ENCODE measurements around the gene GPR139. TPM values are rescaled to one million over a fixed set of nuclear protein-coding genes. Genes with fewer than 3 reads are reported as not detected.

The GPR139 gene
- polyA plus RNA-seq, 1 of the 3 experiments (the other 2 are of a cell fraction) = not detected

DNA sequence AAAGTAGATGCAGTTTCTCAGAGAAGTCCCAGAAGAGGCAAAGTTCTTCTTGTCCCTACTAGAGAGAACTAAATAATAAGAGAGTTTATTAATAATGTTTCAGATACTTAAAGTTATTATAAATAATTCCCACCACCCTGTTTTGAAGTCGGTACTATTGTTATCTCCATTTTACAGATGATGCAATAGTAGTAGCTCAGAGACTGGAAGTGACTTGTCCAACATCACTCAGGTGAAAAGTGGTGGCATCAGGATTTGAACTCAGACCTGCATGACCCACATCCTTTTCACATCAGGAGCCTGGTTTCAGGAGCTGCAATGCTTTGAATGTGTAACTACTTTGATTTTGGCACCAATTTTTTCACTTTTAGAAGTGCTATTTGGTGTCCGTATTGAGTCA, 52.7 kb downstream of the GPR139 start:
- Histone ChIP-seq H3K27ac (ENCODE audit: low read depth in 2 of 2, low read length in 1 of 2) (no peak overlapping the region), H3K9me3 (no peaks in the 10 kb centered on the region), H2AFZ (ENCODE audit: low read depth) (no peak overlapping the region), H3K9me2 (no peaks in the 10 kb centered on the region), H3K9ac (no peak overlapping the region), H3K27me3 (ENCODE audit: insufficient read depth) (no peaks in the 10 kb centered on the region), H3K36me3 (replicated peaks in 1 of 2; ENCODE audit: control insufficient read depth in 1 of 2, insufficient read depth in 2 of 2, low read length in 1 of 2) (no peaks in the 10 kb centered on the region), H4K20me1 (ENCODE audit: insufficient read depth) (no peaks in the 10 kb centered on the region), H3K79me2 (ENCODE audit: insufficient read depth) (no peaks in the 10 kb centered on the region), H3F3A (replicated peaks; ENCODE audit: insufficient read depth) (no peaks in the 10 kb centered on the region), H3K4me3 (ENCODE audit: low read depth in 2 of 2, low read length in 1 of 2) (no peak overlapping the region), H3K4me2 (no peak overlapping the region), H3K4me1 (ENCODE audit: control insufficient read depth in 1 of 2, insufficient read depth in 2 of 2, low read depth in 1 of 2, low read length in 1 of 2) (no peaks in the 10 kb centered on the region; a peak in 1 of 4 replicates)
- CTCF ChIA-PET = interaction anchor here (2.0 kb wide), 1 partner anchor 279 kb away, joined by 6 read pairs; no protein-coding TSS in a partner anchor
- POLR2A ChIA-PET = no interaction called here
- WGBS (ENCODE audit: low lambda C conversion rate) = 38% methylated on average over 2 of the region's 2 CpGs
- no peak for TF ChIP-seq RCOR1 (IDR thresholded peaks at IDR 0.05; ENCODE audit: low read length)
- TF ChIP-seq, protein P1, sequence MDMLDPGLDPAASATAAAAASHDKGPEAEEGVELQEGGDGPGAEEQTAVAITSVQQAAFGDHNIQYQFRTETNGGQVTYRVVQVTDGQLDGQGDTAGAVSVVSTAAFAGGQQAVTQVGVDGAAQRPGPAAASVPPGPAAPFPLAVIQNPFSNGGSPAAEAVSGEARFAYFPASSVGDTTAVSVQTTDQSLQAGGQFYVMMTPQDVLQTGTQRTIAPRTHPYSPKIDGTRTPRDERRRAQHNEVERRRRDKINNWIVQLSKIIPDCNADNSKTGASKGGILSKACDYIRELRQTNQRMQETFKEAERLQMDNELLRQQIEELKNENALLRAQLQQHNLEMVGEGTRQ (IDR thresholded peaks at IDR 0.05; ENCODE audit: borderline replicate concordance, low read depth, low read length) = no peak
- TF ChIP-seq EZH2phosphoT487 (IDR thresholded peaks at IDR 0.05; ENCODE audit: borderline replicate concordance, low read depth) = no peak
- no peak for TF ChIP-seq TAF1 (IDR thresholded peaks at IDR 0.05; ENCODE audit: borderline replicate concordance, low read depth, low read length)
- TF ChIP-seq, protein P2, sequence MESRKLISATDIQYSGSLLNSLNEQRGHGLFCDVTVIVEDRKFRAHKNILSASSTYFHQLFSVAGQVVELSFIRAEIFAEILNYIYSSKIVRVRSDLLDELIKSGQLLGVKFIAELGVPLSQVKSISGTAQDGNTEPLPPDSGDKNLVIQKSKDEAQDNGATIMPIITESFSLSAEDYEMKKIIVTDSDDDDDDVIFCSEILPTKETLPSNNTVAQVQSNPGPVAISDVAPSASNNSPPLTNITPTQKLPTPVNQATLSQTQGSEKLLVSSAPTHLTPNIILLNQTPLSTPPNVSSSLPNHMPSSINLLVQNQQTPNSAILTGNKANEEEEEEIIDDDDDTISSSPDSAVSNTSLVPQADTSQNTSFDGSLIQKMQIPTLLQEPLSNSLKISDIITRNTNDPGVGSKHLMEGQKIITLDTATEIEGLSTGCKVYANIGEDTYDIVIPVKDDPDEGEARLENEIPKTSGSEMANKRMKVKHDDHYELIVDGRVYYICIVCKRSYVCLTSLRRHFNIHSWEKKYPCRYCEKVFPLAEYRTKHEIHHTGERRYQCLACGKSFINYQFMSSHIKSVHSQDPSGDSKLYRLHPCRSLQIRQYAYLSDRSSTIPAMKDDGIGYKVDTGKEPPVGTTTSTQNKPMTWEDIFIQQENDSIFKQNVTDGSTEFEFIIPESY (IDR thresholded peaks at IDR 0.05; ENCODE audit: borderline replicate concordance, low read depth) = no peak
- TF ChIP-seq, protein P3, sequence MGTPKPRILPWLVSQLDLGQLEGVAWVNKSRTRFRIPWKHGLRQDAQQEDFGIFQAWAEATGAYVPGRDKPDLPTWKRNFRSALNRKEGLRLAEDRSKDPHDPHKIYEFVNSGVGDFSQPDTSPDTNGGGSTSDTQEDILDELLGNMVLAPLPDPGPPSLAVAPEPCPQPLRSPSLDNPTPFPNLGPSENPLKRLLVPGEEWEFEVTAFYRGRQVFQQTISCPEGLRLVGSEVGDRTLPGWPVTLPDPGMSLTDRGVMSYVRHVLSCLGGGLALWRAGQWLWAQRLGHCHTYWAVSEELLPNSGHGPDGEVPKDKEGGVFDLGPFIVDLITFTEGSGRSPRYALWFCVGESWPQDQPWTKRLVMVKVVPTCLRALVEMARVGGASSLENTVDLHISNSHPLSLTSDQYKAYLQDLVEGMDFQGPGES (IDR thresholded peaks at IDR 0.05; ENCODE audit: low read depth, low read length) = no peak
- no peak for DNase-seq

DNA sequence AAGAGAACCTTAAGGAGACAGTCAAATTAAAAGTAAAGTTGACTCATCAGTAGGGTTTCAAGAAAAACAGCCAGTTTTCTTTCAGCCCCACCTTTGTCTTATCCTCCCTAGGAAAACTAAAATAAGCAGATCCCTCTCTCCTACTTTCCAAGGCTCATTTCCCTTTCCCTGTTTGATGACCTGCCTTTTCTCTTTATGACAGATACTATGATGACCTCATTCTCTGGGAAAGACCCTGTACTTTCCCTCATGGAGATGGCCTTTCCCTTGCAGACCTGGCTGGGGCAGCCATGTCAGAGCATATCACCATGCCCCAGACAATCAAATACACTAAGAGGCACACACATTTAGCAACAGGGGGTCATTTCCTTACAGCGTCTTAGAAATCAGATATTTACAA, 53.6 kb downstream of the GPR139 start:
- Histone ChIP-seq H3K4me1 (ENCODE audit: control insufficient read depth in 1 of 2, insufficient read depth in 2 of 2, low read depth in 1 of 2, low read length in 1 of 2) (no peaks in the 10 kb centered on the region; a peak in 1 of 4 replicates), H3K79me2 (ENCODE audit: insufficient read depth) (no peaks in the 10 kb centered on the region), H3K9ac (no peak overlapping the region), H3K36me3 (replicated peaks in 1 of 2; ENCODE audit: control insufficient read depth in 1 of 2, insufficient read depth in 2 of 2, low read length in 1 of 2) (no peaks in the 10 kb centered on the region), H2AFZ (ENCODE audit: low read depth) (no peak overlapping the region), H4K20me1 (ENCODE audit: insufficient read depth) (no peaks in the 10 kb centered on the region), H3F3A (replicated peaks; ENCODE audit: insufficient read depth) (no peaks in the 10 kb centered on the region), H3K4me2 (no peak overlapping the region), H3K9me3 (no peaks in the 10 kb centered on the region), H3K27me3 (ENCODE audit: insufficient read depth) (no peaks in the 10 kb centered on the region), H3K9me2 (no peaks in the 10 kb centered on the region), H3K4me3 (ENCODE audit: low read depth in 2 of 2, low read length in 1 of 2) (no peak overlapping the region), H3K27ac (ENCODE audit: low read depth in 2 of 2, low read length in 1 of 2) (no peak overlapping the region)
- 0% methylated on average over 1 of the region's 1 CpG for WGBS (ENCODE audit: low lambda C conversion rate)
- CTCF ChIA-PET = interaction anchor here (2.0 kb wide), 1 partner anchor 280 kb away, joined by 6 read pairs; no protein-coding TSS in a partner anchor
- no peak for DNase-seq
- POLR2A ChIA-PET = no interaction called here
- TF ChIP-seq SMC3 (IDR thresholded peaks at IDR 0.05; ENCODE audit: low read depth, low read length) = no peak
- TF ChIP-seq EZH2phosphoT487 (IDR thresholded peaks at IDR 0.05; ENCODE audit: borderline replicate concordance, low read depth) = no peak
- TF ChIP-seq JUND (IDR thresholded peaks at IDR 0.05) = no peak
- no peak for TF ChIP-seq SIN3A (IDR thresholded peaks at IDR 0.05; ENCODE audit: borderline replicate concordance, low read depth, low read length)
- no peak for TF ChIP-seq MEF2A (IDR thresholded peaks at IDR 0.05; ENCODE audit: borderline replicate concordance, low read depth)
- TF ChIP-seq RCOR1 (IDR thresholded peaks at IDR 0.05; ENCODE audit: low read length) = no peak
- TF ChIP-seq RXRA (IDR thresholded peaks at IDR 0.05; ENCODE audit: borderline replicate concordance, low read depth) = no peak
- TF ChIP-seq, protein P4, sequence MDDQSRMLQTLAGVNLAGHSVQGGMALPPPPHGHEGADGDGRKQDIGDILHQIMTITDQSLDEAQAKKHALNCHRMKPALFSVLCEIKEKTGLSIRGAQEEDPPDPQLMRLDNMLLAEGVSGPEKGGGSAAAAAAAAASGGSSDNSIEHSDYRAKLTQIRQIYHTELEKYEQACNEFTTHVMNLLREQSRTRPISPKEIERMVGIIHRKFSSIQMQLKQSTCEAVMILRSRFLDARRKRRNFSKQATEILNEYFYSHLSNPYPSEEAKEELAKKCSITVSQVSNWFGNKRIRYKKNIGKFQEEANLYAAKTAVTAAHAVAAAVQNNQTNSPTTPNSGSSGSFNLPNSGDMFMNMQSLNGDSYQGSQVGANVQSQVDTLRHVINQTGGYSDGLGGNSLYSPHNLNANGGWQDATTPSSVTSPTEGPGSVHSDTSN (IDR thresholded peaks at IDR 0.05) = no peak
- TF ChIP-seq, protein P1 (IDR thresholded peaks at IDR 0.05; ENCODE audit: borderline replicate concordance, low read depth, low read length) = no peak
- TF ChIP-seq FOXJ3 (CRISPR knock-in tag; IDR thresholded peaks at IDR 0.05) = no peak
- no peak for TF ChIP-seq CHD2 (IDR thresholded peaks at IDR 0.05; ENCODE audit: low read length, partially characterized antibody)
- TF ChIP-seq, protein P5, sequence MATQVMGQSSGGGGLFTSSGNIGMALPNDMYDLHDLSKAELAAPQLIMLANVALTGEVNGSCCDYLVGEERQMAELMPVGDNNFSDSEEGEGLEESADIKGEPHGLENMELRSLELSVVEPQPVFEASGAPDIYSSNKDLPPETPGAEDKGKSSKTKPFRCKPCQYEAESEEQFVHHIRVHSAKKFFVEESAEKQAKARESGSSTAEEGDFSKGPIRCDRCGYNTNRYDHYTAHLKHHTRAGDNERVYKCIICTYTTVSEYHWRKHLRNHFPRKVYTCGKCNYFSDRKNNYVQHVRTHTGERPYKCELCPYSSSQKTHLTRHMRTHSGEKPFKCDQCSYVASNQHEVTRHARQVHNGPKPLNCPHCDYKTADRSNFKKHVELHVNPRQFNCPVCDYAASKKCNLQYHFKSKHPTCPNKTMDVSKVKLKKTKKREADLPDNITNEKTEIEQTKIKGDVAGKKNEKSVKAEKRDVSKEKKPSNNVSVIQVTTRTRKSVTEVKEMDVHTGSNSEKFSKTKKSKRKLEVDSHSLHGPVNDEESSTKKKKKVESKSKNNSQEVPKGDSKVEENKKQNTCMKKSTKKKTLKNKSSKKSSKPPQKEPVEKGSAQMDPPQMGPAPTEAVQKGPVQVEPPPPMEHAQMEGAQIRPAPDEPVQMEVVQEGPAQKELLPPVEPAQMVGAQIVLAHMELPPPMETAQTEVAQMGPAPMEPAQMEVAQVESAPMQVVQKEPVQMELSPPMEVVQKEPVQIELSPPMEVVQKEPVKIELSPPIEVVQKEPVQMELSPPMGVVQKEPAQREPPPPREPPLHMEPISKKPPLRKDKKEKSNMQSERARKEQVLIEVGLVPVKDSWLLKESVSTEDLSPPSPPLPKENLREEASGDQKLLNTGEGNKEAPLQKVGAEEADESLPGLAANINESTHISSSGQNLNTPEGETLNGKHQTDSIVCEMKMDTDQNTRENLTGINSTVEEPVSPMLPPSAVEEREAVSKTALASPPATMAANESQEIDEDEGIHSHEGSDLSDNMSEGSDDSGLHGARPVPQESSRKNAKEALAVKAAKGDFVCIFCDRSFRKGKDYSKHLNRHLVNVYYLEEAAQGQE (IDR thresholded peaks at IDR 0.05; ENCODE audit: low read depth, low read length) = no peak
- no peak for TF ChIP-seq NRF1 (IDR thresholded peaks at IDR 0.05; ENCODE audit: low read depth, low read length)
- no peak for TF ChIP-seq GABPA (IDR thresholded peaks at IDR 0.05; ENCODE audit: low read depth)
